Measurements from ENCODE around the gene HMG20A.

- TF ChIP-seq ZNF561 (CRISPR knock-in tag; conservative IDR thresholded peaks at IDR 0.05) (no peak), YY1 (IDR thresholded peaks at IDR 0.05; ENCODE audit: borderline replicate concordance in 1 of 3, control insufficient read depth in 1 of 3, extremely low read depth in 1 of 3, insufficient read depth in 3 of 3, insufficient read length in 1 of 3, insufficient replicate concordance in 2 of 3, low read depth in 1 of 3, low read length in 2 of 3) (no peak), ARID3A (IDR thresholded peaks at IDR 0.05; ENCODE audit: borderline replicate concordance, low read depth, low read length) (no peak), ZNF24 (IDR thresholded peaks at IDR 0.05) (no peak), L3MBTL2 (IDR thresholded peaks at IDR 0.05) (no peak), CTCF (IDR thresholded peaks at IDR 0.05 in 2 of 3, conservative IDR thresholded peaks at IDR 0.05 in 1 of 3; ENCODE audit: insufficient read depth in 2 of 3, low read depth in 1 of 3, low read length in 3 of 3) (no peak), HDAC1 (IDR thresholded peaks at IDR 0.05) (no peak), EZH2 (IDR thresholded peaks at IDR 0.05; ENCODE audit: borderline replicate concordance, low read depth, low read length) (no peak), POLR2A (conservative IDR thresholded peaks at IDR 0.05) (no peak), JUN (IDR thresholded peaks at IDR 0.05; ENCODE audit: borderline replicate concordance, low read depth, low read length) (no peak), JUN (CRISPR knock-in tag; IDR thresholded peaks at IDR 0.05; ENCODE audit: borderline replicate concordance) (no peak), USF2 (CRISPR knock-in tag; IDR thresholded peaks at IDR 0.05) (no peak), REST (IDR thresholded peaks at IDR 0.05; ENCODE audit: borderline replicate concordance) (no peak), REST (CRISPR knock-in tag; IDR thresholded peaks at IDR 0.05; ENCODE audit: low read depth) (no peak), CEBPB (tag; IDR thresholded peaks at IDR 0.05) (no peak), NKRF (IDR thresholded peaks at IDR 0.05; ENCODE audit: borderline replicate concordance) (no peak)
These were observed 36.1 kb downstream of the HMG20A start for GRCh38 chr15:77456746-77457145.
